GM18867 (cell line): ENCODE results near the gene ALDH3A2.

Experiments
- ATAC-seq: cut with Tn5 transposase; IDR thresholded peaks from one replicate; pipeline ENCODE4 v1.9.1; 2021; ENCODE audit warnings: mild to moderate bottlenecking, moderate library complexity; ENCODE audit not compliant: unreplicated experiment

The ALDH3A2 gene

DNA sequence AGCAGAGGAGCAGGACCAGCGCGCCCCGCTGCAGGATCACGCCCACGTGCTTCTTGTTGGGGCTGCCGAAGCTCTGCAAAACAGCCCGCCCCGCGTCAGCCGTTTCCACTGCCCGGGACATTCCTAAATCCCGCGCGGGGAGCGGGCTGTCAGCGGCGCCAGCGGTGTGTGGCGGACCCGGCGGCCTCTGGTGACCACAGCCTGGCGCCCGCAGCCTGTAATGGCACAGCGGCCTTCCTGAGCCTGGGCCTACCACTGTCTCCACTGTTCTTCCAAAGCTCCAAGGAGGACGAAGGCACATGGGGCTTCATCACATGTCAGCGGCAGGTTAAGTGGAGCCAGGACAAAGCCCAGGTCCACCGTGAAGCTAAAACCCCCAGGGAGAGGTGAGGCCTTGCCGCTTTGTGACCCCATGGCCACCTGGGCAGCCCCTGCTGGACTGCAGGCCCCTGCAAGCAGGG, 65.4 kb downstream of the ALDH3A2 start:
- no peak for ATAC-seq

DNA sequence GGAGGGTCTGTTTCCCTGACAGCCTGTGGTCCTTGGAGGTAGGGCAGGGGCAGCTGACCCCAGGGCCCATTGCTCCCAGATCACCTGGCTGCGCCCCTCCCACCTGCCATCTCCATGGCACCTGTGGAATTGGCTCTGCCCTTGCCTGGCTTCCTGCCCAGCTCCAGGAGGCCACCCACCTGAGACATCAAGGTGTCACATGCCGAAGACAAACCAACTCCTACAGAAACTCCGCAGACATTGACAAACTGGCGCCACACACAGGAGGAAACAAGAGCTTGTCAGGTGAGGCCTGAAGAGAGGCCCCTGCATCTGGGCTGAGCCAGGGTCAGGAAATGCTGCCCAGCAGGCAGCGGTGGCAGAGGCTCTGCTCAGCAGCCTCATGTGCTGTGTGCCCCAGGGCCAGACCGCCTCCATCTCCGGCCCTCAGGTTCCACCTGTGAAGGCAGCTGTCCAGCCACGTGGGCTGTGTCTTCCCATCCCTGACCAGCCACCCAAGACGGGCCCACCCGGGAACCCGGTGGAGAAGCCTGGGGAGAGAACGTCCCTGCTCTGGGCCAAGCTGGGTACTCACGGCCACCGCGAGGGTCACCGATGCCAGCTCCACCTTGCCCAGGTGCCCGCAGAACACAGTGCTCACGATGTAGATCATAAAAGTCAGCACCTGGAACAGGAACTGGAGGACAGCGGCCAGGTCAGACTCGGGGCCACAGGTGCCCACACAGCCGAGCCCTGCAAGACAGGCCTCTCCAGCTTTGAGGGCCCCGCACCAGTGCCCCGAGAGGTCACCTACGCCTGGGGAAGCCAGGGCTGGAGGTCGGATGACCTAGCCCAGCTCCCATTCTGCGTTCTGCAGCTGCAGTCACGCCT, 66.2 kb downstream of the ALDH3A2 start:
- no peak for ATAC-seq

- no peak for ATAC-seq
Measured at GRCh38 chr17:19716108-19717030, 67.8 kb downstream of the ALDH3A2 start, which contains the start of gene SLC47A2. TSS of gene SLC47A2 (minus strand) at chr17:19716584. CDS start at chr17:19716555, 29 bp downstream.

- ATAC-seq: no peak
Measured at GRCh38 chr17:19717031-19717360, 68.4 kb downstream of the ALDH3A2 start.

- ATAC-seq: no peak
Measured at GRCh38 chr17:19717411-19717908, 68.9 kb downstream of the ALDH3A2 start.

DNA sequence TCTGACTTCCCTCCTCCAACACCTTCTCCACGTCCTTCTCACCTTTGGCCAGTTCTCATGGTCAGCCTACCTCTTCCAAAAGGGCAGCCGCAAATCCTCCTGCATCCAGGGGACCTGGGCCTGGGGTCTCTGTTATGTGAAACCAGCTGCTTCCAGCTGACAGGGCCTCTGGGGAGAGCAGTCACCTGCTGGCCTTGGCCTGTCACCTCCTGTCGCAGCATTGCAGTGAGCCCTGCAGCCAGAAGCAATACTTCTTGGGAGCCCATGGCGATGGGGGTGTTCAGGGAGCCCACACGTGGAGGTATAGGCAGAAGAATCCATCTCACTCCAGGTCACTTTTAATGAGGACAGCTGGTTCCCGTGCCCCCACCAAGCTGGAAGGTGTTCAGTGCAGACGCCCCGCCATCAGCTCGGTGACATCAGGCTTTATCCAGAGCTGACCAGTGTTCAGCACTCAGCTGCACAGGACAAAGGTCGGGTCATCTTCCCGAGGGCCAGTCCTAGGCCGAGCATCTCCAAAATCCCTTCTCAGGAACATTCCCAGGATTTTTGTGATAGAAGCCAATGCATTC, 69.6 kb downstream of the ALDH3A2 start:
- ATAC-seq: no peak

- no peak for ATAC-seq
Measured at GRCh38 chr17:19718613-19719354, 70.2 kb downstream of the ALDH3A2 start.

DNA sequence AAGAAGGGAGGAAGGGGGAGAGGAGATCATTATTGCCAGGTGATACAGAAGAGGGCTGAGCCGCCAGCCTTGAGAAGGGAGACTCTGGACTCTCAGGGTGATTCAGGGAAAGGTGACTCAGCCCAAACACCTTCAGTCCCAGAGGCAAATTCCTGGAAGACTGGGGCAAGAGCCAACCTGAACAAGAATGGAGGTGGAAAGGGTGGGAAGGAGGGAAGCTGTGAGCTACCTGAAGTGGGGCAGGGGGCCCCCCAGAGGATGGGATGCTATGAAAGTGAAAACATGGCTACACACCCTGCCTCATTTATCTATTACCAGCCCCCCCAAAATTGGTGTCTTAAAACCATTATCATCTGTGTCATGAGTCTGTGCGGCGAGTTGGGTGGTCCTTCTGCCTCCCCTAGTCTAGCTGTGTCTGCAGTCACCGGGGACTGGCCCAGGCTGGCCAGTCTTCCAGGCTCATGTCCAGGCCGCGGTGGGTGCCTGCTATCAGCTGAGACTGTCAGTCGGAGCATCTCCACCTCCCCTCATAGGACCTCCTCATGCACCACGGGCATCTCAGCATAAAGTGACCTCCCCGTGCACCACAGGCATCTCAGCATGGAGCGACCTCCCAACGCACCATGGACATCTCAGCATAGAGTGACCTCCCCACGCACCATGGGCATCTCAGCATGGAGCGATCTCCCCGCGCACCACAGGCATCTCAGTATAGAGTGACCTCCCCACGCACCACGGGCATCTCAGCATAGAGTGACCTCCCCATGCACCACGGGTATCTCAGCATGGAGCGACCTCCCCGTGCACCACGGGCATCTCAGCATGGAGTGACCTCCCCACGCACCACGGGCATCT, 71.0 kb downstream of the ALDH3A2 start:
- ATAC-seq: no peak

DNA sequence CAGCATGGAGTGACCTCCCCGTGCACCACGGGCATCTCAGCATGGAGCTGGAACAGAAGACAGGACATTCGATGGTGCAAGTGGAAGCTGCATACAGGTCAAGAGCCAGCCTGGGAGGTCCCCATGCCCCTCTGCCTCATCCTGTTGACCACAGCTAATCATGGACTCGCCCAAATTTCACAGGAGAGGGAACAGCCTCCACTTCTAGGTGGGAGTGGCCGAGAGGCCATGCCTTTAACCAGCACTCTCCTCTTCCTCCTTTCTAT, 71.6 kb downstream of the ALDH3A2 start:
- no peak for ATAC-seq

GRCh38 chr17:19720631-19721426, 72.3 kb downstream of the ALDH3A2 start:
- ATAC-seq: no peak

DNA sequence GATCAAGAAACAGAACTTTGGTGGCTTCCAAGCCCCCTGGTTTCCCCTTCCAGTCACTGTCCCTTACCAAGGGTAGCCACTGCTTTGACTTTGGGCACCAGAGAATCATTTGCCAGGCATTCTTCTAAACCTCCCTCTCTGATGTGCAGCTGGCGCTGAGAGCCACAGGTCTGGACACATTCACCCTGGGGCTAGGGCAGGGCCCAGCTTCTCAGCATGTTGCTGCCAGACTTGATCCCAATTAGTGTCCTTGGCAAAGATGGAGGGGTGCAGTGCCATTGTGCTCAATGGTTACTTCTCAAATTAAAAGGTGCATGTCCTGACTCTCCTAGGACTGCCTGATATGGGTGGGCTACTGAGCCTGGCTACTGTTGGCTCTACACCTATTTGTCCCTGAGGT, 75.4 kb downstream of the ALDH3A2 start:
- no peak for ATAC-seq

- no peak for ATAC-seq
Measured at GRCh38 chr17:19724501-19725420, 76.2 kb downstream of the ALDH3A2 start.

DNA sequence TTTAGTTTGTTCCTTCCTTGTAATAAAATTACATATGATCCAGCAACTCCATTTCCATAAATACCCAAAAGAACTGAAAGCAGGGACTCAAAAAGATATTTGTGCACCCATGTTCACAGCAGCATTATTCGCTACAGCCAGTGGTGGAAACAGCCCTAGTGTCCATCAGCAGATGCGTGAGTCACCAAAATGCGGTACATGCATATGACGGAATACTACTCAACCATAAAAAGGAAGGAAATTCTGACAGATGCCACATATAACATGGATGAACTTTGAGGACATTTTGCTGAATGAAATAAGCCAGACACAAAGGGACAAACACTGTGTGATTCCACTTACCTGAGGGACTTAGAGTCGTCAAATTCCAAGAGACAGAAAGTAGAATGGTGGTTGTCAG, 76.9 kb downstream of the ALDH3A2 start:
- ATAC-seq: no peak

GRCh38 chr17:19726631-19727376, 78.3 kb downstream of the ALDH3A2 start:
- ATAC-seq: no peak
